ENCODE data around the gene ERO1B. TPM values are rescaled to one million over a fixed set of nuclear protein-coding genes. Genes with fewer than 3 reads are reported as not detected.
"Not testable (repeated sequence)": the region's sequence is repeated elsewhere in the genome, so short reads cannot be mapped to it uniquely, and the experiment has no call there.

ERO1B gene, protein sequence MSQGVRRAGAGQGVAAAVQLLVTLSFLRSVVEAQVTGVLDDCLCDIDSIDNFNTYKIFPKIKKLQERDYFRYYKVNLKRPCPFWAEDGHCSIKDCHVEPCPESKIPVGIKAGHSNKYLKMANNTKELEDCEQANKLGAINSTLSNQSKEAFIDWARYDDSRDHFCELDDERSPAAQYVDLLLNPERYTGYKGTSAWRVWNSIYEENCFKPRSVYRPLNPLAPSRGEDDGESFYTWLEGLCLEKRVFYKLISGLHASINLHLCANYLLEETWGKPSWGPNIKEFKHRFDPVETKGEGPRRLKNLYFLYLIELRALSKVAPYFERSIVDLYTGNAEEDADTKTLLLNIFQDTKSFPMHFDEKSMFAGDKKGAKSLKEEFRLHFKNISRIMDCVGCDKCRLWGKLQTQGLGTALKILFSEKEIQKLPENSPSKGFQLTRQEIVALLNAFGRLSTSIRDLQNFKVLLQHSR
- total RNA-seq (4.3 TPM), polyA plus RNA-seq (14.2 TPM)
- long read RNA-seq, donor 1: 0 reads
- long read RNA-seq, donor 2: 0 reads
- long read RNA-seq, donor 3: 0 reads
- long read RNA-seq, donor 4: 0 reads
- long read RNA-seq, donor 5: 0 reads
- long read RNA-seq, donor 6: 0 reads
- long read RNA-seq, donor 7: 0 reads
- long read RNA-seq, donor 8: 0 reads
- long read RNA-seq, donor 9: 0 reads
- long read RNA-seq, donor 10: 0 reads

DNA sequence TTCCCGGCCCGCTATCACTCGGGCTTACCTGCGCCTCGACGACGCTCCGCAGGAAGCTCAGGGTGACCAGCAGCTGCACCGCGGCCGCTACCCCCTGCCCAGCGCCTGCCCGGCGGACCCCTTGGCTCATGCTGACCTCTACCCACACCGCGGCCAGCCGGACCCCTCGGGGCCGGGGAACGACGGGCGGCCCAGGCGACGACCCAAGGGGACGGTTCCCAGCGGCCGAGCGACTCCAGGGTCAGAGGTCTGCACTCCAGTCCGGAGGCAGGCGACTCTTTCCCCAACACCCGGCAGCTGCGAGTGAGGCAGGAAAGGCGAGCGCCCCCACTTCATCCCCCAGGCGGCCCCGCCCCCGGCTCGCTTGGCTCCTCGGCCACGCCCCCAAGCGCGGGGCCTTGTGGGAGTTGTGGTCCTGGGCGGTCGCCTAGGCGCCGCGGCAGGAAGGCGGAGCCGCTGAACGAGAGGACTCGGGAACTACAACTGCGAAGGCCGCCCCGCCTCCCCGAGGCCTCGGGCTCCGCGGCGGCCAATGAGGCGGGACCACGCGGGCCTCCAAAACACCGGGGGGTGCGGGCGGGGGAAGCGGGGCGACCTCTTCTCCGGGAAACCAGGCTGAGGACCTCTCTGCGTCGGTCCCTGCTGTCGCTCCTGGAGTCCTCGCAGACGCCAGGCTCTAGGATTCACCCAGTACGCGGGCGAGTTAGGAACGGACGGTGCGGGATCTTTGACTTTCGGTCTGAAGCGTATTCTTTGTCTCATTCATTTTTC lies at the start of gene ERO1B:
ERO1B (minus strand) TSS at position 305 of the 771 bp plus-strand sequence; CDS start at position 130, 175 bp downstream.
- DNase-seq (ENCODE audit: low read depth in 6 of 9, low spot score in 9 of 9): peak; percentile 87 to 99 (median 97)
- H3K27me3 ChIP-seq (ENCODE audit: control insufficient read depth in 2 of 2, insufficient read depth in 1 of 2, low read length in 1 of 2): peaks cover 0 to 7% of the 10 kb centered on the region in 2 donors
- no peaks in the 10 kb centered on the region for H3K36me3 ChIP-seq (ENCODE audit: control insufficient read depth in 2 of 2, insufficient read depth in 2 of 2, low read length in 1 of 2)
- under 1% methylated on average over 81 of the region's 81 CpGs for WGBS
- peak within 1 kb of the TSS; percentile 73 to 89 for H3K4me3 ChIP-seq (ENCODE audit: low read length in 2 of 2)
- H3K4me1 ChIP-seq (ENCODE audit: control insufficient read depth in 2 of 2, insufficient read depth in 2 of 2, low read length in 2 of 2): peaks cover 13 to 25% of the 10 kb centered on the region in 2 donors
- no peaks in the 10 kb centered on the region for H3K9me3 ChIP-seq (ENCODE audit: control insufficient read depth in 2 of 2, insufficient read depth in 1 of 2, low read length in 1 of 2)
- H3K27ac ChIP-seq (ENCODE audit: low read depth in 1 of 2, low read length in 1 of 2): peak within 1 kb of the TSS; percentile 64

DNA sequence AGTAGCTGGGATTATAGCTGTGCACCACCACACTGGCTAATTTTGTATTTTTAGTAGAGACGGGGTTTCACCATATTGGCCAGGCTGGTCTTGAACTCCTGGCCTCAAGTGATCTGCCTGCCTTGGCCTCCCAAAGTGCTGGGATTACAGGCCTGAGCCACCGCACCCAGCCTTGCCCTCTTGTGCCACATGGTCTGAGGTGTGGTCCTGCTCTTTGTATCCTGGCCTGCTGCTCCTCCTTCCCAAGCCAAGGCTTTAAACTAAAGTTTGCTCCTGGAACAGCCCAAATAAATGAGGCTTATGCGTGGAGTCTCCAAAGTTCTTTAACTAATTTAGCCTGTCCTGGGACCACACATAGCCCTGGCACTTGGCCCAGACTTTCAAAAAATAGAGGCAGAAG lies 49.7 kb upstream of the ERO1B start:
- not testable (repeated sequence) for H3K36me3 ChIP-seq (ENCODE audit: control insufficient read depth in 2 of 2, insufficient read depth in 2 of 2, low read length in 1 of 2); H3K27me3 ChIP-seq (ENCODE audit: control insufficient read depth in 2 of 2, insufficient read depth in 1 of 2, low read length in 1 of 2); H3K4me1 ChIP-seq (ENCODE audit: control insufficient read depth in 2 of 2, insufficient read depth in 2 of 2, low read length in 2 of 2); H3K4me3 ChIP-seq (ENCODE audit: low read length in 2 of 2); H3K9me3 ChIP-seq (ENCODE audit: control insufficient read depth in 2 of 2, insufficient read depth in 1 of 2, low read length in 1 of 2); H3K27ac ChIP-seq (ENCODE audit: low read depth in 1 of 2, low read length in 1 of 2); DNase-seq (ENCODE audit: low read depth in 6 of 9, low spot score in 9 of 9)
- 99% methylated on average over 3 of the region's 3 CpGs for WGBS

- no peak for DNase-seq (ENCODE audit: low read depth in 6 of 9, low spot score in 9 of 9)
- Histone ChIP-seq H3K4me1 (ENCODE audit: control insufficient read depth in 2 of 2, insufficient read depth in 2 of 2, low read length in 2 of 2) (no peaks in the 10 kb centered on the region), H3K9me3 (ENCODE audit: control insufficient read depth in 2 of 2, insufficient read depth in 1 of 2, low read length in 1 of 2) (peaks cover 0 to 5% of the 10 kb centered on the region in 2 donors), H3K4me3 (ENCODE audit: low read length in 2 of 2) (no peak overlapping the region), H3K27ac (ENCODE audit: low read depth in 1 of 2, low read length in 1 of 2) (no peak overlapping the region), H3K36me3 (ENCODE audit: control insufficient read depth in 2 of 2, insufficient read depth in 2 of 2, low read length in 1 of 2) (no peaks in the 10 kb centered on the region), H3K27me3 (ENCODE audit: control insufficient read depth in 2 of 2, insufficient read depth in 1 of 2, low read length in 1 of 2) (no peaks in the 10 kb centered on the region)
- 43% methylated on average over 1 of the region's 1 CpG for WGBS
Measured at GRCh38 chr1:236326432-236326831, 44.7 kb upstream of the ERO1B start.

- DNase-seq (ENCODE audit: low read depth in 6 of 9, low spot score in 9 of 9): no peak
- Histone ChIP-seq H3K27me3 (ENCODE audit: control insufficient read depth in 2 of 2, insufficient read depth in 1 of 2, low read length in 1 of 2) (no peaks in the 10 kb centered on the region), H3K4me3 (ENCODE audit: low read length in 2 of 2) (no peak overlapping the region), H3K27ac (ENCODE audit: low read depth in 1 of 2, low read length in 1 of 2) (no peak overlapping the region), H3K4me1 (ENCODE audit: control insufficient read depth in 2 of 2, insufficient read depth in 2 of 2, low read length in 2 of 2) (no peaks in the 10 kb centered on the region), H3K9me3 (ENCODE audit: control insufficient read depth in 2 of 2, insufficient read depth in 1 of 2, low read length in 1 of 2) (peaks cover 0 to 5% of the 10 kb centered on the region in 2 donors), H3K36me3 (ENCODE audit: control insufficient read depth in 2 of 2, insufficient read depth in 2 of 2, low read length in 1 of 2) (no peaks in the 10 kb centered on the region)
- 98% methylated on average over 2 of the region's 2 CpGs for WGBS
Measured at GRCh38 chr1:236325567-236325966, 43.8 kb upstream of the ERO1B start.

DNA sequence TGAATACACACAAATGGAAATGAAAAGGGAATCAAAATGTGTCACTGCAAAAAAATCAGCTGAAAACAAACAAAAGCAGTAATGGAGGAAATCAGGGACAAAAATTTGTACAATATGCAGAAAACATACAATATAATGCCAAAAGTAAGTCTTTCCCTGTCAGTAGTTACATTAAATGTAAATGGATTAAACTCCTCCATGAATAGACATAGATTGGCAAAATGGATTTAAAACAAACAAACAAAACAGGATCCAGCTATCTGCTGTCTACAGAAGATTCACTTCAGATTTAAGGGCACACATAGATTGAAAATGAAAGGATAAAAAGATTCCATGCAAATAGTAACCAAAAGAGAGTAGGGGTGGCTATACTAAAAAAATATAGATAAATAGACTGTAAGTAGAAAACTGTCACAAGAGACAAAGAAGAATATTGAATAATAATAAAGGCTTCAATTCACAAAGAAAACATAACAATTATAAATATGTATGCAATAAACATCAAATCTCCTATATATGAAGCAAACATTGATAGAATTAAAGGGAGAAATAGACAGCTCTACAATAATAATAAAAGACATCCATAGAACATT lies 42.2 kb upstream of the ERO1B start:
- Histone ChIP-seq H3K4me3 (ENCODE audit: low read length in 2 of 2) (no peak overlapping the region), H3K27ac (ENCODE audit: low read depth in 1 of 2, low read length in 1 of 2) (no peak overlapping the region), H3K9me3 (ENCODE audit: control insufficient read depth in 2 of 2, insufficient read depth in 1 of 2, low read length in 1 of 2) (peaks cover 0 to 5% of the 10 kb centered on the region in 2 donors), H3K4me1 (ENCODE audit: control insufficient read depth in 2 of 2, insufficient read depth in 2 of 2, low read length in 2 of 2) (no peaks in the 10 kb centered on the region), H3K27me3 (ENCODE audit: control insufficient read depth in 2 of 2, insufficient read depth in 1 of 2, low read length in 1 of 2) (no peaks in the 10 kb centered on the region), H3K36me3 (ENCODE audit: control insufficient read depth in 2 of 2, insufficient read depth in 2 of 2, low read length in 1 of 2) (no peaks in the 10 kb centered on the region)
- DNase-seq (ENCODE audit: low read depth in 6 of 9, low spot score in 9 of 9): no peak

DNA sequence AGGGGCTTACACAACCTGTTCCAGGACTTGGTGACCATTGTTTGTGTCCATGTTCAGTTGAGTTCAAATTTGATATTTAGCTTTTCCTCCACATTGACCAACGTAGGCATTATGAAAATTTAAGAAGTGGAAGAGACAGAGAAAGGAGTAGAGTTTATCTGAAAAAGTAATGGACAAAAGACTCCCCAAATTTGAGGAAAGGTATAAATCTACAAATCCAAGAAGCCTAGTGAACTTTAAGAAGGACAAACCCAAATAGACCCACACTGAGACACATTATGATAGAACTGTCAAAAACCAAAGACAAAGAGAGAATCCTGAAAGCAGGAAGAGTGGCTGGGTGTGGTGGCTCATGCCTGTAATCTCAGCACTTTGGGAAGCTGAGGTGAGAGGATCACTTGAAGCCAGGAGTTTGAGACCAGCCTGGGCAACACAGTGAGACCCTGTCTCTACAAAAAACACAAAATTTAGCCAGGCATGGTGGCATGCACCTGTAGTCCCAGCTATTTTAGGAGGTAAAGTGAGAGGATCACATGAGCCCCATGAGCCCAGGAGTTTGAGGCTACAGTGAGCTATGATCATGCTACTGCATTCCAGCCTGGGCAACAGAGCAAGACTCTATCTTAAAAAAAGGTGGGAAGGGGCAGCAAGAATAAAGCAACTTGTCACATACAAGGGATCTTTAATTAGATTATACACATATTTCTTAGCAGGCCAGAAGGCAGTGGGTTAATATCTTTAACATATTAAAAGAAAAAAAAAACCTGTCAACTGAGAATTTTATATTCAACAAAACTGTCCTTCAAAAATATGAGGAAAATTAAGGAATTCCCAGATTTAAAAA lies 41.0 kb upstream of the ERO1B start:
- no peak for DNase-seq (ENCODE audit: low read depth in 6 of 9, low spot score in 9 of 9)
- Histone ChIP-seq H3K9me3 (ENCODE audit: control insufficient read depth in 2 of 2, insufficient read depth in 1 of 2, low read length in 1 of 2) (peaks cover 0 to 5% of the 10 kb centered on the region in 2 donors), H3K27ac (ENCODE audit: low read depth in 1 of 2, low read length in 1 of 2) (no peak overlapping the region), H3K4me3 (ENCODE audit: low read length in 2 of 2) (no peak overlapping the region), H3K4me1 (ENCODE audit: control insufficient read depth in 2 of 2, insufficient read depth in 2 of 2, low read length in 2 of 2) (no peaks in the 10 kb centered on the region), H3K36me3 (ENCODE audit: control insufficient read depth in 2 of 2, insufficient read depth in 2 of 2, low read length in 1 of 2) (no peaks in the 10 kb centered on the region), H3K27me3 (ENCODE audit: control insufficient read depth in 2 of 2, insufficient read depth in 1 of 2, low read length in 1 of 2) (no peaks in the 10 kb centered on the region)
- 48% methylated on average over 1 of the region's 1 CpG for WGBS

DNA sequence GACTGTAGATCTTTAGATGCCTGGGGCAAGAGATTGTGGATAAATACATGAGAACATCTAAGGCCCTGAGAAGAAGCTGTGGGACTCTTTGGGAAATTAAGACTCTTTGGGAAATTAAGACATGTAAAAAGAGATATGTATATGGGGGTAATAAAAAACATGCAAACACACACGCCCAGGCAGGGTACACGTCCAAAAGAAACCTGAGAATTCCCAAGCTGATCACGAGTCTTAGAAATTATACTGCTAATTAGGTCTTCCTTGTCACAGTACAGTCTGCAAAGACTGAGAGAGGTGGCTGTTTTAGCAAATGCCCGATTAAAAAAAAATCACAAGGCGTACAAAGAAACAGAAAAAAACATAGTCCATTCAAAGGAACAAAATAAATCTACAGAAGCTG lies 39.3 kb upstream of the ERO1B start:
- no peaks in the 10 kb centered on the region for H3K27me3 ChIP-seq (ENCODE audit: control insufficient read depth in 2 of 2, insufficient read depth in 1 of 2, low read length in 1 of 2)
- no peak overlapping the region for H3K4me3 ChIP-seq (ENCODE audit: low read length in 2 of 2)
- H3K27ac ChIP-seq (ENCODE audit: low read depth in 1 of 2, low read length in 1 of 2): no peak overlapping the region
- no peaks in the 10 kb centered on the region for H3K4me1 ChIP-seq (ENCODE audit: control insufficient read depth in 2 of 2, insufficient read depth in 2 of 2, low read length in 2 of 2)
- 94% methylated on average over 5 of the region's 5 CpGs for WGBS
- peaks cover 0 to 5% of the 10 kb centered on the region in 2 donors for H3K9me3 ChIP-seq (ENCODE audit: control insufficient read depth in 2 of 2, insufficient read depth in 1 of 2, low read length in 1 of 2)
- DNase-seq (ENCODE audit: low read depth in 6 of 9, low spot score in 9 of 9): no peak
- no peaks in the 10 kb centered on the region for H3K36me3 ChIP-seq (ENCODE audit: control insufficient read depth in 2 of 2, insufficient read depth in 2 of 2, low read length in 1 of 2)

DNA sequence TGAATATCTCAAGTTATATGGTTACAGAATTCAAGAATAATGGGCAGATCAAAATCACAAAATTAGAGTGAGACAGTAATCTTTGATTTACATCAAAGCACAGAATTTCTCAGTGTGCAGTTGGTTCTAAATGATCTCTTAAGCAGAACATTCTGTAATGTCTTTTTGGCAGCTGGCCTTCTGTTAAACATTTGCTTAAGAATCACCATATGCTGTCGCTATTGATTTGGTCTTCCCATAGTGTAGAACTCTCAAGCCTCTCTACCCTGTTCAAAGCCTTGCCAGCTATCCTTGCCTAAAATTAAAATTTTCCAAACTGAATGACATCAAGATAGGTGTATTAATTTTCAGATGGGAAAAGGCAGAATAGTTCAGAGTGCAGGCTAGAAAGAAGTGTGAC lies 38.9 kb upstream of the ERO1B start:
- Histone ChIP-seq H3K27me3 (ENCODE audit: control insufficient read depth in 2 of 2, insufficient read depth in 1 of 2, low read length in 1 of 2) (no peaks in the 10 kb centered on the region), H3K27ac (ENCODE audit: low read depth in 1 of 2, low read length in 1 of 2) (no peak overlapping the region), H3K4me1 (ENCODE audit: control insufficient read depth in 2 of 2, insufficient read depth in 2 of 2, low read length in 2 of 2) (no peaks in the 10 kb centered on the region), H3K9me3 (ENCODE audit: control insufficient read depth in 2 of 2, insufficient read depth in 1 of 2, low read length in 1 of 2) (peaks cover 0 to 5% of the 10 kb centered on the region in 2 donors), H3K4me3 (ENCODE audit: low read length in 2 of 2) (no peak overlapping the region), H3K36me3 (ENCODE audit: control insufficient read depth in 2 of 2, insufficient read depth in 2 of 2, low read length in 1 of 2) (no peaks in the 10 kb centered on the region)
- no peak for DNase-seq (ENCODE audit: low read depth in 6 of 9, low spot score in 9 of 9)
- WGBS: 97% methylated on average over 1 of the region's 1 CpG
